GM12864 (cell line): Measurements from ENCODE around the gene TCP10L.

ENCODE experiments used
- DNase-seq: peaks from one replicate; pipeline ENCODE4 v3.0.0-alpha.2; 2011; ENCODE audit warnings: low read depth
- H3K4me3 ChIP-seq: 2 replicates; pipeline ENCODE4 v1.5.1; 2011; ENCODE audit warnings: mild to moderate bottlenecking, low read depth, low read length, control low read depth
- CTCF ChIP-seq: IDR thresholded peaks from 2 replicates; pipeline ENCODE4 v1.5.1; 2011; ENCODE audit warnings: low read depth, mild to moderate bottlenecking, moderate library complexity, low read length, control low read depth, inconsistent platforms; ENCODE audit errors: missing control alignments

Gene TCP10L

GRCh38 chr21:32587651-32588050 is 2.3 kb upstream of the TCP10L start:
- H3K4me3 ChIP-seq = no peak overlapping the region
- DNase-seq = no peak
- TF ChIP-seq CTCF = no peak

- H3K4me3 ChIP-seq = no peak overlapping the region
- no peak for TF ChIP-seq CTCF
- DNase-seq = no peak
Measured at GRCh38 chr21:32587120-32587519, 1.8 kb upstream of the TCP10L start.

GRCh38 chr21:32585970-32586369 is 647 bp upstream of the TCP10L start:
- DNase-seq = no peak
- no peak overlapping the region for H3K4me3 ChIP-seq
- no peak for TF ChIP-seq CTCF

- no peak for DNase-seq
- no peak for TF ChIP-seq CTCF
- no peak overlapping the region for H3K4me3 ChIP-seq
Measured at GRCh38 chr21:32584472-32584871, 851 bp downstream of the TCP10L start.

- no peak for DNase-seq
- TF ChIP-seq CTCF = no peak
- H3K4me3 ChIP-seq = no peak overlapping the region
Measured at GRCh38 chr21:32581732-32582131, 3.6 kb downstream of the TCP10L start.

GRCh38 chr21:32580949-32581348 is 4.4 kb downstream of the TCP10L start:
- H3K4me3 ChIP-seq = no peak overlapping the region
- TF ChIP-seq CTCF = no peak

GRCh38 chr21:32578107-32578691 is 7.1 kb downstream of the TCP10L start:
- TF ChIP-seq CTCF = peak; percentile 25
- DNase-seq = no peak
- H3K4me3 ChIP-seq = no peak overlapping the region

More at GRCh38 chr21:32580949-32581348, 4.4 kb downstream of the TCP10L start:
- DNase-seq = no peak
